SK-N-SH treated with all-trans-retinoic acid at 6 μM for 48 hours (cell line): Measurements from ENCODE around the gene KPNB1.

Experiments used
- ATAC-seq: fragments of 200-7000 bp; cut with Tn5 transposase; 3 replicates; pipeline ENCODE4 v1.9.1; 2020; ENCODE audit warnings: mild to moderate bottlenecking, moderate library complexity
- ARNTL ChIP-seq: fragments of 450-650 bp; formaldehyde crosslinking; IDR thresholded peaks from 2 replicates; pipeline ENCODE4 v1.5.0; 2020; ENCODE audit warnings: low read depth, mild to moderate bottlenecking, moderate library complexity, borderline replicate concordance
- BACH2 ChIP-seq: fragments of 250-450 bp; sonication (Bioruptor Pico); IDR thresholded peaks from 2 replicates; pipeline ENCODE4 v1.9.0; 2021; ENCODE audit warnings: mild to moderate bottlenecking, borderline replicate concordance
- CREB5 ChIP-seq: fragments of 250-450 bp; sonication (Bioruptor Pico); IDR thresholded peaks from 2 replicates; pipeline ENCODE4 v1.5.1; 2020; ENCODE audit warnings: low read depth, mild to moderate bottlenecking, moderate library complexity
- CSDC2 ChIP-seq: fragments of 250-450 bp; sonication (Bioruptor Pico); IDR thresholded peaks from 2 replicates; pipeline ENCODE4 v1.5.0; 2020; ENCODE audit warnings: mild to moderate bottlenecking, moderate library complexity
- CSRNP3 ChIP-seq: fragments of 250-450 bp; sonication (Bioruptor Pico); IDR thresholded peaks from 2 replicates; pipeline ENCODE4 v1.5.1; 2021; ENCODE audit warnings: mild to moderate bottlenecking, moderate library complexity
- ESRRG ChIP-seq: fragments of 250-450 bp; sonication (Bioruptor Pico); IDR thresholded peaks from 2 replicates; pipeline ENCODE4 v1.6.1; 2021; ENCODE audit warnings: mild to moderate bottlenecking
- GLIS3 ChIP-seq: fragments of 250-450 bp; sonication (Bioruptor Pico); IDR thresholded peaks from 2 replicates; pipeline ENCODE4 v1.5.0; 2020; ENCODE audit warnings: mild to moderate bottlenecking, moderate library complexity
- ISL1 ChIP-seq: fragments of 250-450 bp; sonication (Bioruptor Pico); IDR thresholded peaks from 2 replicates; pipeline ENCODE4 v2.1.2; 2022; ENCODE audit warnings: mild to moderate bottlenecking, moderate library complexity
- OSR1 ChIP-seq: fragments of 250-450 bp; sonication (Bioruptor Pico); IDR thresholded peaks from 2 replicates; pipeline ENCODE4 v1.8.0; 2022; ENCODE audit warnings: moderate library complexity, mild to moderate bottlenecking, inconsistent platforms
- PATZ1 ChIP-seq: fragments of 250-450 bp; sonication (Bioruptor Pico); IDR thresholded peaks from 2 replicates; pipeline ENCODE4 v1.8.0; 2020; ENCODE audit warnings: mild to moderate bottlenecking, moderate library complexity, borderline replicate concordance
- POU6F1 ChIP-seq: fragments of 250-450 bp; sonication (Bioruptor Pico); IDR thresholded peaks from 2 replicates; pipeline ENCODE4 v1.8.0; 2021; ENCODE audit warnings: low read depth, mild to moderate bottlenecking, moderate library complexity, borderline replicate concordance
- PPARA ChIP-seq: fragments of 250-450 bp; sonication (Bioruptor Pico); IDR thresholded peaks from 2 replicates; pipeline ENCODE4 v1.5.0; 2020; ENCODE audit warnings: mild to moderate bottlenecking, borderline replicate concordance
- RARB ChIP-seq: fragments of 250-450 bp; sonication (Bioruptor Pico); IDR thresholded peaks from 2 replicates; pipeline ENCODE4 v1.8.0; 2021; ENCODE audit warnings: mild to moderate bottlenecking, moderate library complexity
- SNAI2 ChIP-seq: fragments of 250-450 bp; sonication (Bioruptor Pico); IDR thresholded peaks from 2 replicates; pipeline ENCODE4 v1.5.0; 2020; ENCODE audit warnings: mild to moderate bottlenecking, moderate library complexity
- TCF4 ChIP-seq: fragments of 250-450 bp; sonication (Bioruptor Pico); IDR thresholded peaks from 2 replicates; pipeline ENCODE4 v1.8.0; 2021; ENCODE audit warnings: mild to moderate bottlenecking, moderate library complexity, borderline replicate concordance
- TOX ChIP-seq: fragments of 250-450 bp; sonication (Bioruptor Pico); IDR thresholded peaks from 2 replicates; pipeline ENCODE4 v1.8.0; 2021; ENCODE audit warnings: mild to moderate bottlenecking, moderate library complexity, borderline replicate concordance
- TSHZ2 ChIP-seq: fragments of 250-450 bp; sonication (Bioruptor Pico); IDR thresholded peaks from 2 replicates; pipeline ENCODE4 v1.5.0; 2020; ENCODE audit warnings: mild to moderate bottlenecking, moderate library complexity
- ZC3H10 ChIP-seq: fragments of 250-450 bp; sonication (Bioruptor Pico); IDR thresholded peaks from 2 replicates; pipeline ENCODE4 v1.5.1; 2021; ENCODE audit warnings: mild to moderate bottlenecking, moderate library complexity
- ZFP3 ChIP-seq: fragments of 250-450 bp; sonication (Bioruptor Pico); IDR thresholded peaks from 2 replicates; pipeline ENCODE4 v1.5.0; 2020; ENCODE audit warnings: mild to moderate bottlenecking, moderate library complexity
- ZFP30 ChIP-seq: fragments of 450-650 bp; formaldehyde crosslinking; IDR thresholded peaks from 2 replicates; pipeline ENCODE4 v1.5.0; 2022; ENCODE audit warnings: mild to moderate bottlenecking, moderate library complexity
- ZNF565 ChIP-seq: fragments of 450-650 bp; formaldehyde crosslinking; conservative IDR thresholded peaks from 2 replicates; pipeline ENCODE4 v1.5.0; 2020; ENCODE audit warnings: low read depth, mild to moderate bottlenecking, moderate library complexity
- ZNF70 ChIP-seq: fragments of 450-650 bp; formaldehyde crosslinking; IDR thresholded peaks from 2 replicates; pipeline ENCODE4 v1.5.0; 2020; ENCODE audit warnings: mild to moderate bottlenecking, moderate library complexity
- ZNF8 ChIP-seq: fragments of 450-650 bp; formaldehyde crosslinking; IDR thresholded peaks from 2 replicates; pipeline ENCODE4 v1.5.0; 2020; ENCODE audit warnings: mild to moderate bottlenecking, moderate library complexity

KPNB1 gene

GRCh38 chr17:47649153-47649971 is at the start of gene KPNB1:
TSS of gene KPNB1 (plus strand) at chr17:47649919. CDS start at chr17:47650245, 326 bp downstream.
- TF ChIP-seq OSR1 (CRISPR knock-in tag) (no peak), PPARA (peak; percentile 94), BACH2 (peak; percentile 94), ZNF70 (peak; percentile 69; the same call in 1 of the 2 replicates), PATZ1 (CRISPR knock-in tag) (peak; percentile 77; the same call in 1 of the 2 replicates), ZNF8 (CRISPR knock-in tag) (peak; percentile 26; the same call in 1 of the 2 replicates), ARNTL (CRISPR knock-in tag) (no peak; the same call in 1 of the 2 replicates), TCF4 (no peak), RARB (peak; percentile 15; the same call in 1 of the 2 replicates), ZFP30 (CRISPR knock-in tag) (peak; percentile 74; the same call in 1 of the 2 replicates), GLIS3 (CRISPR knock-in tag) (no peak), CSDC2 (CRISPR knock-in tag) (peak; percentile 99), TSHZ2 (CRISPR knock-in tag) (peak; percentile 98), POU6F1 (peak; percentile 91; the same call in 1 of the 2 replicates), ZNF565 (CRISPR knock-in tag) (peak; percentile 97), CREB5 (no peak), ZFP3 (CRISPR knock-in tag) (peak; percentile 80; the same call in 1 of the 2 replicates), ESRRG (CRISPR knock-in tag) (peak; percentile 77), CSRNP3 (CRISPR knock-in tag) (peak; percentile 82; the same call in 1 of the 2 replicates), ISL1 (CRISPR knock-in tag) (peak; percentile 19; the same call in 1 of the 2 replicates), TOX (no peak), SNAI2 (CRISPR knock-in tag) (peak; percentile 93; the same call in 1 of the 2 replicates), ZC3H10 (0 out of 2 replicates have a peak, but pooled peaks have one; percentile 46)
- peak; percentile 93 for ATAC-seq
